Loucy (cell line): Measurements from ENCODE around the gene PACSIN3.

ENCODE experiments used
- EZH2phosphoT487 ChIP-seq: fragments of 200-600 bp; IDR thresholded peaks from 2 replicates; pipeline ENCODE4 v1.6.1; 2018; ENCODE audit warnings: antibody characterized with exemption, mild to moderate bottlenecking, moderate library complexity, borderline replicate concordance
- TF ChIP-seq, protein P1 (sequence below): fragments of 200-600 bp; sonication (generic); conservative IDR thresholded peaks from 2 replicates; pipeline ENCODE4 v1.5.1; 2014; ENCODE audit warnings: mild to moderate bottlenecking, antibody characterized with exemption, low read length

- TF ChIP-seq, protein P1, sequence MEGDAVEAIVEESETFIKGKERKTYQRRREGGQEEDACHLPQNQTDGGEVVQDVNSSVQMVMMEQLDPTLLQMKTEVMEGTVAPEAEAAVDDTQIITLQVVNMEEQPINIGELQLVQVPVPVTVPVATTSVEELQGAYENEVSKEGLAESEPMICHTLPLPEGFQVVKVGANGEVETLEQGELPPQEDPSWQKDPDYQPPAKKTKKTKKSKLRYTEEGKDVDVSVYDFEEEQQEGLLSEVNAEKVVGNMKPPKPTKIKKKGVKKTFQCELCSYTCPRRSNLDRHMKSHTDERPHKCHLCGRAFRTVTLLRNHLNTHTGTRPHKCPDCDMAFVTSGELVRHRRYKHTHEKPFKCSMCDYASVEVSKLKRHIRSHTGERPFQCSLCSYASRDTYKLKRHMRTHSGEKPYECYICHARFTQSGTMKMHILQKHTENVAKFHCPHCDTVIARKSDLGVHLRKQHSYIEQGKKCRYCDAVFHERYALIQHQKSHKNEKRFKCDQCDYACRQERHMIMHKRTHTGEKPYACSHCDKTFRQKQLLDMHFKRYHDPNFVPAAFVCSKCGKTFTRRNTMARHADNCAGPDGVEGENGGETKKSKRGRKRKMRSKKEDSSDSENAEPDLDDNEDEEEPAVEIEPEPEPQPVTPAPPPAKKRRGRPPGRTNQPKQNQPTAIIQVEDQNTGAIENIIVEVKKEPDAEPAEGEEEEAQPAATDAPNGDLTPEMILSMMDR: no peak
- TF ChIP-seq EZH2phosphoT487: no peak
Measured at GRCh38 chr11:47139878-47140277, 46.4 kb downstream of the PACSIN3 start.
